Duodenal mucosa (tissue), 2 donors: Measurements from ENCODE around the gene ABCC8.

ENCODE experiments used
- H3K27ac ChIP-seq: one replicate; pipeline ENCODE4 v1.7.0; 2013; ENCODE audit warnings: low read depth, low read length
- H3K27me3 ChIP-seq, 2 donors: one replicate each; pipeline ENCODE4 v1.7.0; 2013; ENCODE audit warnings: low read length in 2 of 2, control low read depth in 1 of 2; ENCODE audit not compliant: insufficient read depth in 2 of 2, control insufficient read depth in 1 of 2
- H3K36me3 ChIP-seq, 2 donors: one replicate each; pipeline ENCODE4 v1.7.0; 2013; ENCODE audit warnings: low read length in 2 of 2, control low read depth in 1 of 2; ENCODE audit not compliant: insufficient read depth in 2 of 2, control insufficient read depth in 1 of 2
- H3K4me1 ChIP-seq, 2 donors: one replicate each; pipeline ENCODE4 v1.7.0; 2013; ENCODE audit warnings: low read length in 2 of 2, control low read depth in 1 of 2; ENCODE audit not compliant: insufficient read depth in 2 of 2, control insufficient read depth in 1 of 2
- H3K4me3 ChIP-seq, 2 donors: one replicate each; pipeline ENCODE4 v1.7.0; 2013; ENCODE audit warnings: low read length in 2 of 2, low read depth in 1 of 2
- H3K9ac ChIP-seq, 2 donors: one replicate each; pipeline ENCODE4 v1.7.0; 2013; ENCODE audit warnings: low read length in 2 of 2, low read depth in 1 of 2
- H3K9me3 ChIP-seq, 2 donors: one replicate each; pipeline ENCODE4 v1.7.0; 2013; ENCODE audit warnings: low read length in 2 of 2, control low read depth in 1 of 2; ENCODE audit not compliant: control insufficient read depth in 1 of 2

ABCC8 gene

DNA sequence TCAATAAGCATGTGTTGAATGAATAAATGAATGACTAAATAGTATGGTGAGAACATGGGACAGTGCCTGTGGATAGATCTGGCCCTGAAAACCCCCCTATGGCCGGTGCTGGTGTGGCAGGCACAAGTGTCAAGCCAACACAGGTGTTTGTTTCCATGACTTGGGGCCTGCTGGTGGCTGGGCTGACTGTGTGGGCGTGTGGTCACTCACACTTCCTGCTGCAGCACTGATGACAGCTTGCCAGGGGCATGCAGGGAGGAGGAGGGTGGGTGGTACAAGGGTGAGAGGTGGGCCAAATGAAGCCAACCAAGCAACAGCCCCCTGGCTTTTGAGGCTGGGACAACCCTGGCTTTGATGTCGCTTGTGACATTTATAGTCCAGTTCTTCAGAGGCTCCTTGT lies 30.3 kb upstream of the ABCC8 start:
- no peaks in the 10 kb centered on the region for H3K9me3 ChIP-seq
- H3K4me1 ChIP-seq: no peaks in the 10 kb centered on the region
- no peak overlapping the region for H3K9ac ChIP-seq
- H3K27me3 ChIP-seq: no peaks in the 10 kb centered on the region
- H3K36me3 ChIP-seq: peaks cover 3 to 19% of the 10 kb centered on the region in 2 donors
- no peak overlapping the region for H3K27ac ChIP-seq
- H3K4me3 ChIP-seq: no peak overlapping the region

DNA sequence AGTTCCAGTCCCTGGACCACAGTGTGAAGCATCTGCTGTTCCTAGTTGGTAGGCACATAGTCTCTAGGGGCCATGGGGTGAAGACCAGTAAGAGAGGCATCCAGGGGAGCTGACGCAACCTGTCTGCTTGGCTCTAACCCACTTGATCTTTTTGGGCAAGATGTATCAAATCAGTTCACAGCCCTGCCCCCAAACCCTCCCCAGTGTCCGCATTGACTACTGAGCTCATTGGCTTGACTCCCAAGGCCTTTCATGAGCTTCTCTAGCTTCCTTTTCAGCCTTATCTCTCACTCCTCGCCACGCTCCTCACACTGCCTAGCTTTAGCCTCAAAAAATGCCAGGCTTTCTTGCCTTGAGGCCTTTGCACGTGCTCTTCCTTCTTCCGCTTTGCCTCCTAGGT lies 29.7 kb upstream of the ABCC8 start:
- Histone ChIP-seq H3K4me3 (no peak overlapping the region), H3K9ac (no peak overlapping the region), H3K4me1 (no peaks in the 10 kb centered on the region), H3K36me3 (peaks cover 3 to 13% of the 10 kb centered on the region in 2 donors), H3K27ac (no peak overlapping the region), H3K9me3 (no peaks in the 10 kb centered on the region), H3K27me3 (no peaks in the 10 kb centered on the region)

DNA sequence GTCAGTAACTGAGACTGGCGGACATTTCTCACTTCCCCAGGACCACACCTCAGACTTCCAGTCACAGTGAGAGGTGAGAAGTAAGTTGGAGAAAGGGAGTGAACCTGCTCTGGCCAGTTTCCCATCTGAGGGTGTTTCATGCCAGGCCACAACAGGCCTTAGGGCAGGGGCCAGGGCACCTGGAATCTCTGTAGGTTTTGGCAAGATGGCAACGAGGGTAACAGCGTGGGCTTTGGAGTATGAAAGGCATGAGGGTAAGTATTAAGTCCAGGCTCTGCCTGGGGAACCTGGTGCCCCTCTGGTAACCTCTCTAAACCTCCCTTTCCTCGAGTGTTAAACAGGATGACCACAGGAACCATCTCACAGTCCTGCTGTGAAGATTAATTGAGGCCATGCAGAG lies 28.5 kb upstream of the ABCC8 start:
- H3K9ac ChIP-seq: no peak overlapping the region
- no peaks in the 10 kb centered on the region for H3K27me3 ChIP-seq
- no peaks in the 10 kb centered on the region for H3K4me1 ChIP-seq
- H3K9me3 ChIP-seq: no peaks in the 10 kb centered on the region
- no peak overlapping the region for H3K4me3 ChIP-seq
- no peak overlapping the region for H3K27ac ChIP-seq
- peaks cover 8 to 19% of the 10 kb centered on the region in 2 donors for H3K36me3 ChIP-seq

DNA sequence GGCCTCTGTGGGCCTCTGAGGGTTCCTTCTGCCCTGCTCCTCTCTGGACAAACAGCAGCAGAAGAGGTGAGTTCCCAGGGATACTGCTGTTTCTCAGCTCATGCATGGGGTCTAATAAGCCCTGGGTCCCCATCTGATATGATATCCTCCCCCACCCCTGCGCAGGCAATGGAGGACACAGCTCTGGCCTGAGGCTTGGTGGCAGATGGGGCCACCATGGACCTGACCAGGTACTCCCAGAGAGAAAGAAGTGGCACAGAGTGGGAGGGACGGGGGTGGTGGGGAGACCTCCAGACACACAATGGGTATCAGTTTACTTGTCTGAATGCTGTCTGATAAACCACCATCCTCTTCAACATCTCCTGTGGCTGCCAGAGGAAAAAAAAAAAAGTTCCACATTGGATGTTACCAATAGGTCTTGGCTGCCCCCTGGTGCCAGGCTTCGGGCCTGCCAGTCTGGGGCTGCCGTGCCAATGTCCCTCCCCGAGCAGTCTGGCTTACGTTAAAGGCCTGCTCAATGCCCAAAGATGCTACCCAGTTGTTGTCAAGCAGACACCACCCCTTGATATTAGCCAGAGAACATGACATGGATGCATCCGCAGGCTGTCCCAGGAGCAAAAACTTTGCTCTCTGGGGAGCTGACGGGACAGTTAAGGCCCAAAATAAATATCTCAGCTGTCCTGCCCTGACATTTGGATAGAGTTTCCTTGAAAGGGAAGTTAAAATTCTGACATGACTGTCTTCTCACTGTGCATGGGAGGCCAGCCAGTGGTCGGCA lies 27.9 kb upstream of the ABCC8 start:
- H3K4me1 ChIP-seq: no peaks in the 10 kb centered on the region
- no peak overlapping the region for H3K4me3 ChIP-seq
- peaks cover 8 to 20% of the 10 kb centered on the region in 2 donors for H3K36me3 ChIP-seq
- no peaks in the 10 kb centered on the region for H3K9me3 ChIP-seq
- H3K27ac ChIP-seq: no peak overlapping the region
- H3K9ac ChIP-seq: no peak overlapping the region
- H3K27me3 ChIP-seq: no peaks in the 10 kb centered on the region

DNA sequence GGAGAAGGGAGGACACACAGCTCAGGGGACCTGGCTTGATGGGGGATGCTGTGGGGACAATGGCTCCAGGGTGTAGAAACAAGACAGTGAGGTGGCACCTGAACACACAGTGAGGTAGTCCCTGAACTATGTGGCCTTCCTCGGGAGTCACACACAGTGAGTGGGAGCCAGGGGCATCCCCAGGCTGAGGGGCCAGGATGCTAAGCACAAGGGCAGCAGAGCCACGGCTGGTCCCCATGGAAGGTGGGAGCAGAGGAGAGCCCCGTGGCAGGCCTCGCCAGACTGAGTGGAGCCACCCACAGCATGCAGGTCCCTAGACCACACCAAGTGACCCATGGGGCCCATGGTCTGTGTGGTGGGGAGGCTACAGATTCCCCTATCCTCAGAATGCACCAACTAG lies 26.0 kb upstream of the ABCC8 start:
- Histone ChIP-seq H3K4me1 (no peaks in the 10 kb centered on the region), H3K36me3 (peaks cover 5 to 31% of the 10 kb centered on the region in 2 donors), H3K9ac (no peak overlapping the region), H3K4me3 (no peak overlapping the region), H3K27ac (no peak overlapping the region), H3K9me3 (no peaks in the 10 kb centered on the region), H3K27me3 (no peaks in the 10 kb centered on the region)

DNA sequence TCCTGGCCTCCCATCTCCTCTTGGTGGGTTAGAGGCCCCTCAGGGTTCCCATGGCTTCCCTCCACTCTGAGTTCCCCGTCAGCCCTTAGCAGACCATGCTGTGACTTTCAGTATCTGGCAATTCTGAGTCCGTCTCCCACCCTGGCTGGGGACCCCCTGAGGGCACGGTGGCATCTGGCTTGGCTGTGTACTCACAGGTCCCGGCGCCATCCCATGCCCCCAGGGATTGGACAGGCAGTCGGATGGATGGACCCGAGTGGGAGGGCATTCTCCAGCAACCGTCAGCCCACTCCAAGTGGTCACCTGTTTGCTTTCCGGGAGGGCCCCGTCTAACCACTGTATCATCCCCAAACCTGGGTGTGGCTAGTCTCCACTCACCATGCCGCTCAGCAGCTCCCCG lies 24.0 kb upstream of the ABCC8 start:
- Histone ChIP-seq H3K9ac (no peak overlapping the region), H3K4me3 (no peak overlapping the region), H3K4me1 (no peaks in the 10 kb centered on the region), H3K36me3 (peaks cover 5 to 28% of the 10 kb centered on the region in 2 donors), H3K27me3 (no peaks in the 10 kb centered on the region), H3K27ac (no peak overlapping the region), H3K9me3 (no peaks in the 10 kb centered on the region)

DNA sequence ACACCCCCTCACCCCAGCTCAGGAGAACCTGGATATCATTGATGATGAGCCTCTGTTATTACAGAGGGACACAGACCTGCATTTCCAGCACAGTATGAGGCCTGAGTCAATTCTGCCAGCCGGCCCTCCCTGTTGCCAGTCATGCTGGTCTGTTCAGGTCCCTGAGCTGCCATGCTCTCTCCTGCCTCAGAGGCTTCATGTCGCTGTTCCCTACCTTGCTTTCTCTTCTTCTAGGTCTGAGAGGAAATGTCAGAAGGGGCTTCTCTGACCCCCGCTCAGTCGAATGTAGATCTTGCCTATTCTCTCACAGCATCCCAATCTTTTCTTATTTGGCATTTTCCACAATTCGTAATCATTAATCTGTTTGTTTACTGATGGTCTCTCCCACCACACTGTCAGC lies 21.8 kb upstream of the ABCC8 start:
- Histone ChIP-seq H3K4me3 (no peak overlapping the region), H3K27ac (no peak overlapping the region), H3K36me3 (peaks cover 5 to 38% of the 10 kb centered on the region in 2 donors), H3K9ac (no peak overlapping the region), H3K27me3 (no peaks in the 10 kb centered on the region), H3K4me1 (no peaks in the 10 kb centered on the region), H3K9me3 (no peaks in the 10 kb centered on the region)

DNA sequence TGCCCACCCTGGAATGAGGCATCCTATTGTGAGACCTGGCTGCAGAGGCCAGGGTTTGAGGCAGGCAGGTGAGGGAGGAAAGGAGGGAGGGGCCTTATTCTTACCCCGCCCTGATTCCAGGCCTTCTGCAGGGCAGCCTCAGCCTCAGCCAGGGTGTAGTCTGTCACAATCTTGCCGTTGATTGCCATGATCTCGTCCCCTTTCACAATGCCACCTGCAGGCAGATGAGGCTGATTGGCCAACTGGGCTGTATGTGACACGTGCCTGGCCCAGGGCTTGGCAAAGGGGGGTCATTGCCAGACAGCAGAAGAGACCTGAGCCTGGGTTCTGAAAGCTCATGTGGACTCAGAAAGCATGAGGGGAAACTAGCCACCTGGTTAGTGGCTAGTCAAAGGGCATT lies 21.4 kb upstream of the ABCC8 start:
- H3K27me3 ChIP-seq: no peaks in the 10 kb centered on the region
- peaks cover 5 to 38% of the 10 kb centered on the region in 2 donors for H3K36me3 ChIP-seq
- no peaks in the 10 kb centered on the region for H3K9me3 ChIP-seq
- H3K4me1 ChIP-seq: no peaks in the 10 kb centered on the region
- H3K27ac ChIP-seq: no peak overlapping the region
- no peak overlapping the region for H3K4me3 ChIP-seq
- no peak overlapping the region for H3K9ac ChIP-seq

DNA sequence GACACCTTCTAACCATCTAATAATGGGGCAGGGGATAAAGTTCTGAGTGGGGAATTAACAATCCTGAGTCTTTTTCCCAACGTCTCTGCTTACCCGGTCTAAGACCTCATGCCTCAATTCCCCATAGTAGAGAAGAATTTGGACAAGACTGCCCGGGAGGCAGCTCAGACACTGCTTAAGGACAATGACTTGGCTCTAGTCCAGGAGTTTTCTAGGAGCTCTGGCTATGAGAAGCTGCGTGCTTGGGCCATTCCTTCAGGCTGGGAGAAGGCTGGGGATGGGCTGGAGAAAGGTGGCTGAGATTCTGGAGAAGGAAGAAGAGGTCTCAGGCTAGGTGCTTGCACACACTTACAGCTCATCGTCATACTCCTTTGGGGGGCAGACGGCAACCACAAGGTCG lies 19.8 kb upstream of the ABCC8 start:
- no peaks in the 10 kb centered on the region for H3K27me3 ChIP-seq
- H3K9ac ChIP-seq: no peak overlapping the region
- H3K9me3 ChIP-seq: no peaks in the 10 kb centered on the region
- peaks cover 5 to 38% of the 10 kb centered on the region in 2 donors for H3K36me3 ChIP-seq
- no peak overlapping the region for H3K4me3 ChIP-seq
- no peak overlapping the region for H3K27ac ChIP-seq
- H3K4me1 ChIP-seq: no peaks in the 10 kb centered on the region

DNA sequence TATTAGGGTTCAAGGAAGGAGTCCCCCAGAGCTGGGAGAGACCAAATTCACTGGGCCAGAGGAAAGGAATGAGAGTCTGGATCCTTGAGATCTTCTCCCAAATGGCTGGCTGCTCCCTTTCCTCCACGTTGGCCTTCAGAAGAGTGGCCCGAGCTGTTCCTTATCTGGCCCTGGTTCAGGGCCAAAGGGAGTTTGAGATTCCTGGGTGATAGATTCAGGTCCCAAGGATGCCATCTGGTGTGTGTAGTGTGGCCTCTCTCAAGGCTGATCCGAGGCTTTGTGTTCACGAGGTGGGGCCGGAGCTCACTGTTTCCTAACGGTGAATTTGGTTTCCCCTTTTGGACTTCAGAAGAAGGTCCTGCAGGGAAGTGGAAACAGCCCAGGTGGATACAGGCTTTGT lies 17.4 kb upstream of the ABCC8 start:
- no peak overlapping the region for H3K4me3 ChIP-seq
- peaks cover 0 to 4% of the 10 kb centered on the region in 2 donors for H3K27me3 ChIP-seq
- peaks cover 0 to 21% of the 10 kb centered on the region in 2 donors for H3K36me3 ChIP-seq
- no peaks in the 10 kb centered on the region for H3K9me3 ChIP-seq
- H3K9ac ChIP-seq: no peak overlapping the region
- no peaks in the 10 kb centered on the region for H3K4me1 ChIP-seq
- no peak overlapping the region for H3K27ac ChIP-seq
